Esophagus muscularis mucosa (tissue), 3 donors: ENCODE measurements around the gene ATRNL1.

Source experiments
- POLR2A ChIP-seq: fragments of 450-650 bp; IDR thresholded peaks from one replicate; pipeline ENCODE4 v1.6.1; 2017; ENCODE audit warnings: antibody characterized with exemption, moderate library complexity, mild to moderate bottlenecking, low read depth
- TF ChIP-seq, protein P1 (sequence below), 3 experiments: fragments of 200-600 bp in 2 of 3; fragments of 450-650 bp in 1 of 3; sonication (generic) in 2 of 3; IDR thresholded peaks; one replicate each; pipeline ENCODE4 v1.5.1; 2017 to 2019; ENCODE audit warnings: antibody characterized with exemption in 3 of 3, mild to moderate bottlenecking in 2 of 3, moderate library complexity in 1 of 3

DNA sequence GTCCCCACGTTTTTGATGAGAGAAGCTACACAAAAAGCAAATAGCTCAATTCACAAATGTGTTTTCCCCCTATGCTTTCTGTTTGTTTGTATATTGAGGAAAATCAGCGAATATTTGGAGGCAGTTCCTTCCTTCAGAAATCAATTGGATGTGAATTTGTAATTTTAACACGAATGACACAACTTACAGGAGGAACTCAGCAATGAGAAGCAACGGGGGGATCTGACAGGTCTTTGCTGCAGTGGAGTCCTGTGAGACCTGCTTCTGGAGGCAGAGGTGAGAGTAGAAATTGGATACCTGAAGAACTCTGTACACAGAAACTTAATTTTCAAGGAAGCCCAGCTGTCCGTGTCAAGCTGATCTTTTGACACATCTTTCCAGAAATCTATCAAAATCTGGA lies 809.4 kb downstream of the ATRNL1 start:
- TF ChIP-seq, protein P1, sequence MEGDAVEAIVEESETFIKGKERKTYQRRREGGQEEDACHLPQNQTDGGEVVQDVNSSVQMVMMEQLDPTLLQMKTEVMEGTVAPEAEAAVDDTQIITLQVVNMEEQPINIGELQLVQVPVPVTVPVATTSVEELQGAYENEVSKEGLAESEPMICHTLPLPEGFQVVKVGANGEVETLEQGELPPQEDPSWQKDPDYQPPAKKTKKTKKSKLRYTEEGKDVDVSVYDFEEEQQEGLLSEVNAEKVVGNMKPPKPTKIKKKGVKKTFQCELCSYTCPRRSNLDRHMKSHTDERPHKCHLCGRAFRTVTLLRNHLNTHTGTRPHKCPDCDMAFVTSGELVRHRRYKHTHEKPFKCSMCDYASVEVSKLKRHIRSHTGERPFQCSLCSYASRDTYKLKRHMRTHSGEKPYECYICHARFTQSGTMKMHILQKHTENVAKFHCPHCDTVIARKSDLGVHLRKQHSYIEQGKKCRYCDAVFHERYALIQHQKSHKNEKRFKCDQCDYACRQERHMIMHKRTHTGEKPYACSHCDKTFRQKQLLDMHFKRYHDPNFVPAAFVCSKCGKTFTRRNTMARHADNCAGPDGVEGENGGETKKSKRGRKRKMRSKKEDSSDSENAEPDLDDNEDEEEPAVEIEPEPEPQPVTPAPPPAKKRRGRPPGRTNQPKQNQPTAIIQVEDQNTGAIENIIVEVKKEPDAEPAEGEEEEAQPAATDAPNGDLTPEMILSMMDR (IDR thresholded peaks at IDR 0.05): no peak
- no peak for TF ChIP-seq POLR2A
